Esophagus muscularis mucosa (tissue), 4 donors: Measurements from ENCODE around the gene CDK19. TPM values are rescaled to one million over a fixed set of nuclear protein-coding genes. Genes with fewer than 3 reads are reported as not detected.
"Not testable (repeated sequence)": the region's sequence is repeated elsewhere in the genome, so short reads cannot be mapped to it uniquely, and the experiment has no call there.

Source experiments
- DNase-seq: peaks from one replicate; pipeline ENCODE4 v3.0.0-alpha.2; 2017; ENCODE audit errors: extremely low spot score
- H3K27ac ChIP-seq, 4 donors: fragments of 200-600 bp; sonication (generic); replicated peaks in 1 of 4; 1 replicate in 3 of 4; 2 replicates in 1 of 4; pipeline ENCODE4 v1.5.1; 2016 to 2019; ENCODE audit warnings: mild to moderate bottlenecking in 1 of 4
- H3K27me3 ChIP-seq, 4 donors: fragments of 200-600 bp; sonication (generic); one replicate each; pipeline versions ENCODE4 v1.5.1 to v1.6.0; 2016 to 2019
- H3K36me3 ChIP-seq, 4 donors: fragments of 200-600 bp; sonication (generic); one replicate each; pipeline ENCODE4 v1.5.1; 2016 to 2019
- H3K4me1 ChIP-seq, 4 donors: fragments of 200-600 bp; sonication (generic); one replicate each; pipeline ENCODE4 v1.5.1; 2016 to 2019
- H3K4me3 ChIP-seq, 4 donors: fragments of 200-600 bp; sonication (generic); 1 replicate in 2 of 4; 2 replicates in 2 of 4; pipeline ENCODE4 v1.5.1; 2016 to 2019; ENCODE audit warnings: mild to moderate bottlenecking in 4 of 4, moderate library complexity in 1 of 4
- H3K9me3 ChIP-seq, 4 donors: fragments of 200-600 bp; sonication (generic); 1 replicate in 3 of 4; 2 replicates in 1 of 4; pipeline ENCODE4 v1.5.1; 2016 to 2019
- CTCF ChIP-seq, 3 experiments: fragments of 200-600 bp in 2 of 3; fragments of 450-650 bp in 1 of 3; sonication (generic) in 2 of 3; IDR thresholded peaks; one replicate each; pipeline ENCODE4 v1.5.1; 2017 to 2019; ENCODE audit warnings: antibody characterized with exemption in 3 of 3, mild to moderate bottlenecking in 2 of 3, moderate library complexity in 1 of 3
- EP300 ChIP-seq: sonication (generic); formaldehyde crosslinking; IDR thresholded peaks from one replicate; pipeline ENCODE4 v1.6.1; 2017; ENCODE audit warnings: antibody characterized with exemption
- POLR2A ChIP-seq: fragments of 450-650 bp; IDR thresholded peaks from one replicate; pipeline ENCODE4 v1.6.1; 2017; ENCODE audit warnings: antibody characterized with exemption, moderate library complexity, mild to moderate bottlenecking, low read depth
- POLR2AphosphoS5 ChIP-seq, 2 donors: sonication (generic); formaldehyde crosslinking; IDR thresholded peaks; one replicate each; pipeline ENCODE4 v1.6.1; 2017; ENCODE audit warnings: antibody characterized with exemption in 2 of 2
- WGBS: methylation state at CpG from one replicate; pipeline ENCODE4 v1.1.5; 2018; 5-methylcytosine and 5-hydroxymethylcytosine counted together
- intact Hi-C: fragments of 100-400 bp; cut with DNase I; formaldehyde crosslinking; loops from one replicate; pipeline ENCODE4 v1.15.1; 2023
- total RNA-seq, 4 donors: library from RNA; depleted of rRNA; stranded (reverse); fragments of >200 nt; gene quantifications; one replicate each; pipeline versions ENCODE4 v1.1.0 to v1.2.1, GENCODE V29; 2016

CDK19 gene
- total RNA-seq, 4 donors from 2014 or later: 12.0 to 15.0 (median 13.6) TPM

DNA sequence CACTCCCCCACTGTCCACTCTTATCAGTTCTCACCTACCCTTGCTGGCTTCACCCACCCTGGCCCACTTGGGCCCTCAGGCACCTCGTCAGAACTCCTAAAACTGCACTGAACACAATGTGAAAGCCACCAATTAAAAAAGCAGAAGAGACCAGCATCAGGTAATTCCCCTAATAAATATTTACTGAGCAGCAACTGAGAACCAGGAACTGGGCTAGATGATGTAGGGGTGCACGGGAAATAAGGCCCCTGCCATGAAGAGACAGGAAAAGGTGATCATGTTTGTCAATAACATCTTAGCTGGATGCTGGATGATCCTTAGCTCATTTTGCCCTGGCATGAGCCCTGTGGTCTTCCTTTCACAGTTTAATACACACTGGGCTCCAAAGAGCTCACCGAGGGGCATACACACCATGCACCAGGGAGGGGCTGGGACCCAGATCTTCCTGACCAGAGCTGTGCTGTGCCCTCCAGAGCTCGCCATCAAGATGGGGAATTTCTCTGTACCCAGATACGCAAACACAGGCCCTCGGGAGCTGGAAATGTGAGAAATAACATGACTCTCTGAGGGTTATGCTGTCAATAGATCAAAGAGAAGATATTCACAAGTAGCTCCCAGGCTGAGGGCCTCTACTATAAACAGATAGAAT is 225.3 kb downstream of the CDK19 start:
- peaks cover 0 to 10% (median 8%) of the 10 kb centered on the region in 4 donors for H3K4me1 ChIP-seq
- H3K9me3 ChIP-seq: no peaks in the 10 kb centered on the region
- no peak overlapping the region for H3K27ac ChIP-seq
- DNase-seq: no peak
- H3K36me3 ChIP-seq: no peaks in the 10 kb centered on the region
- H3K4me3 ChIP-seq: no peak overlapping the region
- TF ChIP-seq EP300 (no peak), CTCF (IDR thresholded peaks at IDR 0.05) (no peak), POLR2AphosphoS5 (IDR thresholded peaks at IDR 0.05) (no peak), POLR2A (no peak)
- no peaks in the 10 kb centered on the region for H3K27me3 ChIP-seq
- intact Hi-C loops: no loop called here
- WGBS: 87% methylated on average over 4 of the region's 6 CpGs

DNA sequence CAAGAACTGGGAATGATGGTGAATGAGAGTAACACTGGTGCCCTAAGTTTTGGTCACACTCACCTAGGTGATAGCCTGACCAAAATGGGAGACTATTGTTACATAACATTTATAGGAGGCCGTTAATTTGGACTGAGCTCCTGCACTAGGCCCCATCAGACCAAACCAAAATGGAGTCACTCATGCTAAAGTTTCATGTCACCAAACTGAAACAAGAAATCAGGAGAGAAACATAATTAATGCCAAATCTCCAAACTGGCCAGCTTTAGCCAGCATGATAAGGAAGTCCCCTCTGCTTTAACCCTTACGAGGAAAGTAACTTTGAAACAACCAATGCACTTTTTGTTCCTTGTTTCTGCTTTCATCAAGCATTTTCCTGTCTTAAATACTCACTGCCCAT is 227.9 kb downstream of the CDK19 start:
- TF ChIP-seq POLR2A (no peak), EP300 (no peak), CTCF (IDR thresholded peaks at IDR 0.05) (no peak), POLR2AphosphoS5 (IDR thresholded peaks at IDR 0.05) (no peak)
- H3K4me1 ChIP-seq: peaks cover 0 to under 1% (median under 1%) of the 10 kb centered on the region in 4 donors
- intact Hi-C loops: no loop called here

GRCh38 chr6:110581679-110582078 is 233.6 kb downstream of the CDK19 start:
- Histone ChIP-seq H3K27ac (no peak overlapping the region), H3K4me3 (no peak overlapping the region), H3K9me3 (no peaks in the 10 kb centered on the region), H3K36me3 (no peaks in the 10 kb centered on the region), H3K4me1 (no peaks in the 10 kb centered on the region), H3K27me3 (no peaks in the 10 kb centered on the region)
- TF ChIP-seq CTCF (IDR thresholded peaks at IDR 0.05) (no peak), POLR2A (no peak)
- intact Hi-C loops: no loop called here
- no peak for DNase-seq

More for the DNA sequence above, 227.9 kb downstream of the CDK19 start:
- no peaks in the 10 kb centered on the region for H3K27me3 ChIP-seq
- no peak overlapping the region for H3K27ac ChIP-seq
- H3K36me3 ChIP-seq: no peaks in the 10 kb centered on the region
- no peaks in the 10 kb centered on the region for H3K9me3 ChIP-seq
- WGBS: 91% methylated on average over 2 of the region's 2 CpGs
- DNase-seq: no peak
- H3K4me3 ChIP-seq: no peak overlapping the region

DNA sequence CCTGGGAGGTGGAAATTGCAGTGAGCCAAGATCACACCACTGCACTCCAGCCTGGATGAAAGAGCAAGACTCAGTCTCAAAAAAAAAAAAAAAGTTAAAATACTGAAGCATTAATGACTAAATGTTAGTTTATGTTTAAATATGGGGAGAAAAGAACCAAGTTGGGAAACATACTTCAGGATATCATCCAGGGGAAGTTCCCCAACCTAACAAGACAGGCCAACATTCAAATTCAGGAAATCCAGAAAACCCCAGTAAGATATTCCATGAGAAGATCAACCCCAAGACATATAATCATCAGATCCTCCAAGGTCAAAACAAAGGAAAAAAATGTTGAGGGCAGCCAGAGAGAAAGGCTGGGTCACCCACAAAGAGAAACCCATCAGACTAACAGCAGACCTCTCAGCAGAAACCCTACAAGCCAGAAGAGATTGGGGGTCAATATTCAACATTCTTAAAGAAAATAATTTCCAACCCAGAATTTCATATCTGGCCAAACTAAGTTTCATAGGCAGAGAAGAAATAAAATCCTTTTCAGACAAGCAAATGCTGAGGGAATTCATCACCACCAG is 237.6 kb downstream of the CDK19 start:
- H3K27ac ChIP-seq, H3K27me3 ChIP-seq, H3K9me3 ChIP-seq, intact Hi-C loops, DNase-seq, H3K4me3 ChIP-seq, H3K4me1 ChIP-seq, H3K36me3 ChIP-seq: not testable (repeated sequence)

GRCh38 chr6:110575925-110576463 is 239.3 kb downstream of the CDK19 start:
- no peaks in the 10 kb centered on the region for H3K27me3 ChIP-seq
- H3K4me3 ChIP-seq: no peak overlapping the region
- no peaks in the 10 kb centered on the region for H3K9me3 ChIP-seq
- H3K27ac ChIP-seq: no peak overlapping the region
- H3K36me3 ChIP-seq: no peaks in the 10 kb centered on the region
- no peak for DNase-seq
- no peaks in the 10 kb centered on the region for H3K4me1 ChIP-seq
- no peak for TF ChIP-seq CTCF (IDR thresholded peaks at IDR 0.05)
- TF ChIP-seq POLR2AphosphoS5 (IDR thresholded peaks at IDR 0.05): no peak
- no peak for TF ChIP-seq POLR2A
- WGBS: 57% methylated on average over 5 of the region's 5 CpGs
- intact Hi-C loops: no loop called here
